Nucleus accumbens (tissue), 56 donors: ENCODE results near the gene UBB.

ENCODE experiments used
- DNase-seq, 56 donors: peaks; one replicate each; lab custom pipeline; 2025; lab: John Stamatoyannopoulos, UW

UBB gene

GRCh38 chr17:16417399-16417798 lies 36.5 kb downstream of the UBB start:
- no peak for DNase-seq

- DNase-seq = no peak
These were observed 37.2 kb downstream of the UBB start for GRCh38 chr17:16417896-16418684.

DNA sequence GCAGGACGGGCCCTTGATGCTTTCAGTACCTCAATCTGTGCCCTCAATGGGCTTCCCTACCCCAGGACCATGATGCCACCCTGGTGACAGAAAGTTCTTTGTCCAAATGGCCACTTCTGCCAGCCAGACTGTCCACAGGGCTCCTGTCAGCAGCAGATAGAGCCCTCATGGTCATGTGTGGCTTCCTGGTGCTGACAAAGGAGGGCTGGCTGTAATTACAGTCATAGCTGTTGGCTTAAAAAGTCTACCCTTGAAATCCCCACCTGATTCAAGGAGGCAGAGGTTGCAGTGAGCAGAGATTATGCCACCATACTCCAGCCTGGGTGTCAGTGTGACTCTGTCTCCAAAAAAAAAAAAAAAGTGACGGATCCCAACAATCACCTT lies 37.8 kb downstream of the UBB start:
- no peak for DNase-seq

GRCh38 chr17:16419074-16419928 lies 38.4 kb downstream of the UBB start:
- DNase-seq = peak in 9 of 56 donors; percentile 11 to 42 (median 25)

- no peak for DNase-seq
These were observed 39.0 kb downstream of the UBB start for GRCh38 chr17:16419929-16420271.

- DNase-seq = no peak
These were observed 41.5 kb downstream of the UBB start for GRCh38 chr17:16422416-16422815.

DNA sequence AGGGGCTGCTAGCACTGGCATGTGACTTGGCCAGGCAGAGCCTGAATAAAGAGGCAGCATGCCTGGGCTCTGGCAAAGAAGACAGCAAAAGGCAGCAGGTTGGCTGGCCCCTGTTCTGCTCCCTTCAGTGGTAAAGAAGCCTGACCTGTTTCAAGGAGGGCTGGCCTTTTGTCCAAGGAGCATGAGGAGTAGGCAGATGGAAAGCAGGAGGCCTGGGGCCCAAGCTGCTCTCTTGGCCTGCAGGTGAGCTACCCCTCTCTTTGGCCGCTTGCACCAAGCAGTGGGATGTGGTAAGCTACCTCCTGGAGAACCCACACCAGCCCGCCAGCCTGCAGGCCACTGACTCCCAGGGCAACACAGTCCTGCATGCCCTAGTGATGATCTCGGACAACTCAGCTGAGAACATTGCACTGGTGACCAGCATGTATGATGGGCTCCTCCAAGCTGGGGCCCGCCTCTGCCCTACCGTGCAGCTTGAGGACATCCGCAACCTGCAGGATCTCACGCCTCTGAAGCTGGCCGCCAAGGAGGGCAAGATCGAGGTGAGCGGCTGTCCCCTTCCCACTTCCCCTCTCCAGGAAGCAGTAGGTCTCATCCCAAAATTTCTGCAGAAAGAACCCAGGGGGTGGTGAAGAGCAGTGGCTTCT lies 42.5 kb downstream of the UBB start:
- DNase-seq = no peak

- no peak for DNase-seq
These were observed 44.3 kb downstream of the UBB start for GRCh38 chr17:16425202-16425601.

GRCh38 chr17:16425698-16426659 lies 45.1 kb downstream of the UBB start:
- no peak for DNase-seq

- DNase-seq = no peak
These were observed 46.1 kb downstream of the UBB start for GRCh38 chr17:16427020-16427419.

GRCh38 chr17:16428098-16428882 lies 47.4 kb downstream of the UBB start:
- peak in 34 of 56 donors; percentile 11 to 70 (median 30) for DNase-seq

DNA sequence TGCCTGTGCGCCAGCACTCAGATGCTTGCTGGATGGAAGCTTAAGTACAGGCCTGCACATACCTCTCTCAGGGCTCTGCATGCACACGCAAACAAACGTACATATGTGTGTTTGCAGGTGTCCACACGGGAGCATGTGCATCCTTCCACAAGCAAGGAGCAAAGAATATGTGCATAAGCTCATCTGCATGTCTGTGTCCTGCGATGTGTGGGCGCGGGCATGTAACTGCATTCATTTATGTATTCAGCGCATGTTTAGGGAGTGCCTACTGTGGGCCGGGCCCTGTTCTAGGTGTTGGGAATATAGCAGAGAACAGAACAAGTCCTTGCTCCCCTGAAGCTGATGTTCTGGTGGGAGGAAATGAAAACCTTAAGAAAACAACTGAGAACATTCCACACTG lies 48.2 kb downstream of the UBB start:
- no peak for DNase-seq

- DNase-seq = no peak
These were observed 49.8 kb downstream of the UBB start for GRCh38 chr17:16430650-16431049.

DNA sequence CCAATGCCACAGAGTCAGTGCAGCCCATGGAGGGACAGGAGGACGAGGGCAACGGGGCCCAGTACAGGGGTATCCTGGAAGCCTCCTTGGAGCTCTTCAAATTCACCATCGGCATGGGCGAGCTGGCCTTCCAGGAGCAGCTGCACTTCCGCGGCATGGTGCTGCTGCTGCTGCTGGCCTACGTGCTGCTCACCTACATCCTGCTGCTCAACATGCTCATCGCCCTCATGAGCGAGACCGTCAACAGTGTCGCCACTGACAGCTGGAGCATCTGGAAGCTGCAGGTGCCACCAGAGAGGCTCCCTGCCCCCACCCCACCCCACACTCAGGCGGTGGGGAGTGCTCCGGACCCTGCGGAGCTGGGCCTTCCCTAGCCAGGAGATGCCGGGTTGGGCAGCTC lies 51.1 kb downstream of the UBB start:
- DNase-seq = no peak
